ENCODE measurements around the gene ST3GAL2. TPM values are rescaled to one million over a fixed set of nuclear protein-coding genes. Genes with fewer than 3 reads are reported as not detected.

ST3GAL2 gene
- total RNA-seq, 1 donor from 2014 or later: 71.9 TPM

- Mint-ChIP-seq H3K36me3 (ENCODE audit: low read depth) (peaks cover 8% of the 10 kb centered on the region), H3K9me3 (ENCODE audit: low read depth) (no peaks in the 10 kb centered on the region), H3K27ac (ENCODE audit: unreplicated experiment) (no peak overlapping the region), H3K4me3 (ENCODE audit: unreplicated experiment) (no peak overlapping the region), H3K27me3 (ENCODE audit: low read depth) (no peaks in the 10 kb centered on the region), H3K4me1 (ENCODE audit: low read depth) (peaks cover 16% of the 10 kb centered on the region)
- TF ChIP-seq CTCF (IDR thresholded peaks at IDR 0.05): peak; percentile 77
- no peak for DNase-seq (ENCODE audit: low spot score)
Observed at GRCh38 chr16:70395345-70395901, 43.5 kb downstream of the ST3GAL2 start.

GRCh38 chr16:70394853-70395252, 44.0 kb downstream of the ST3GAL2 start:
- TF ChIP-seq CTCF (IDR thresholded peaks at IDR 0.05): no peak

GRCh38 chr16:70393662-70394061, 45.2 kb downstream of the ST3GAL2 start:
- Mint-ChIP-seq H3K27me3 (ENCODE audit: low read depth) (no peaks in the 10 kb centered on the region), H3K4me1 (ENCODE audit: low read depth) (peaks cover 16% of the 10 kb centered on the region), H3K36me3 (ENCODE audit: low read depth) (peaks cover 5% of the 10 kb centered on the region), H3K27ac (ENCODE audit: unreplicated experiment) (no peak overlapping the region), H3K4me3 (ENCODE audit: unreplicated experiment) (no peak overlapping the region), H3K9me3 (ENCODE audit: low read depth) (no peaks in the 10 kb centered on the region)
- no peak for TF ChIP-seq CTCF (IDR thresholded peaks at IDR 0.05)
- no peak for DNase-seq (ENCODE audit: low spot score)

More at GRCh38 chr16:70394853-70395252, 44.0 kb downstream of the ST3GAL2 start:
- Mint-ChIP-seq H3K27me3 (ENCODE audit: low read depth) (no peaks in the 10 kb centered on the region), H3K4me3 (ENCODE audit: unreplicated experiment) (no peak overlapping the region), H3K27ac (ENCODE audit: unreplicated experiment) (no peak overlapping the region), H3K36me3 (ENCODE audit: low read depth) (peaks cover 6% of the 10 kb centered on the region), H3K9me3 (ENCODE audit: low read depth) (no peaks in the 10 kb centered on the region), H3K4me1 (ENCODE audit: low read depth) (peaks cover 16% of the 10 kb centered on the region)
- DNase-seq (ENCODE audit: low spot score): no peak

- Mint-ChIP-seq H3K36me3 (ENCODE audit: low read depth) (peaks cover 12% of the 10 kb centered on the region), H3K9me3 (ENCODE audit: low read depth) (no peaks in the 10 kb centered on the region), H3K4me3 (ENCODE audit: unreplicated experiment) (no peak overlapping the region), H3K4me1 (ENCODE audit: low read depth) (peaks cover 16% of the 10 kb centered on the region), H3K27me3 (ENCODE audit: low read depth) (no peaks in the 10 kb centered on the region), H3K27ac (ENCODE audit: unreplicated experiment) (peak overlapping the region; percentile 61)
- TF ChIP-seq CTCF (IDR thresholded peaks at IDR 0.05): no peak
- no peak for DNase-seq (ENCODE audit: low spot score)
Observed at GRCh38 chr16:70392606-70393005, 46.3 kb downstream of the ST3GAL2 start.

GRCh38 chr16:70391881-70392481, 46.9 kb downstream of the ST3GAL2 start:
- Mint-ChIP-seq H3K4me1 (ENCODE audit: low read depth) (peaks cover 16% of the 10 kb centered on the region), H3K9me3 (ENCODE audit: low read depth) (no peaks in the 10 kb centered on the region), H3K36me3 (ENCODE audit: low read depth) (peaks cover 13% of the 10 kb centered on the region), H3K27ac (ENCODE audit: unreplicated experiment) (peak overlapping the region; percentile 61), H3K27me3 (ENCODE audit: low read depth) (no peaks in the 10 kb centered on the region), H3K4me3 (ENCODE audit: unreplicated experiment) (no peak overlapping the region)
- no peak for DNase-seq (ENCODE audit: low spot score)
- no peak for TF ChIP-seq CTCF (IDR thresholded peaks at IDR 0.05)

Measured in chondrocyte (in vitro differentiated cells).